GM21360 (cell line): ENCODE results near the gene ANK2.
A peak's percentile ranks its signal among the peaks of the same experiment; 100 is the strongest.

Experiments
- ATAC-seq: cut with Tn5 transposase; IDR thresholded peaks from one replicate; pipeline ENCODE4 v1.9.1; 2021; ENCODE audit warnings: mild to moderate bottlenecking, moderate library complexity; ENCODE audit not compliant: unreplicated experiment

ANK2 gene

DNA sequence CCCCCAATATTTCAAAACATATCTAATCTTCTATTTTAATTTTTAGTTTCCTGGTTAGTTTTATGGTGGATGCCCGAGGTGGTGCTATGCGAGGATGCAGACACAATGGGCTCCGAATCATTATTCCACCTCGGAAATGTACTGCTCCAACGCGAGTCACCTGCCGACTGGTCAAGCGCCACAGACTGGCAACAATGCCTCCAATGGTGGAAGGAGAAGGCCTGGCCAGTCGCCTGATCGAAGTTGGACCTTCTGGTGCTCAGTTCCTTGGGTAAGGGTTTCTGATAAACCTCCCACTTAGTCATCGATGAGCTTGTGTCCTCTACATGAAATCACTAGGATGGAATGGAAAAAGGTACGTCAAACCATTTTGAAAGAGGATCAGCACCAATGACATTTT is 280.7 kb downstream of the ANK2 start:
- ATAC-seq = no peak

DNA sequence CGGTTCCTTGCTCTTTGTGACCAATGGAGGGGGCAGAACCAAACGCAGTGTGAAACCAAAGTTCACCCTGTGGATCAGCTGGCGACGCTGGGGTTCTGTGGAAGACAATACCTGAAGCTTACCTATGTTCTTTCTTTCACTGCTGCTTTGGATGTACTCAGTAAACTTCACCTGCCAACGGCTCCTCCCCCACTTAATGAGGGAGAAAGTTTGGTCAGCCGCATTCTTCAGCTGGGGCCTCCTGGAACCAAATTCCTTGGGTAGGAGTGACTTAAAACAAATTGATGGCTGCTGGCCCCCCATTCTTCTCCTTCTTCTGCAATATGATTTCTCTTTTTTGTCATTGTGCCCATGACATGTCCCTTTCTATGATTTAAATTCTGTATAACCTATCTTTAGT is 282.4 kb downstream of the ANK2 start:
- no peak for ATAC-seq

DNA sequence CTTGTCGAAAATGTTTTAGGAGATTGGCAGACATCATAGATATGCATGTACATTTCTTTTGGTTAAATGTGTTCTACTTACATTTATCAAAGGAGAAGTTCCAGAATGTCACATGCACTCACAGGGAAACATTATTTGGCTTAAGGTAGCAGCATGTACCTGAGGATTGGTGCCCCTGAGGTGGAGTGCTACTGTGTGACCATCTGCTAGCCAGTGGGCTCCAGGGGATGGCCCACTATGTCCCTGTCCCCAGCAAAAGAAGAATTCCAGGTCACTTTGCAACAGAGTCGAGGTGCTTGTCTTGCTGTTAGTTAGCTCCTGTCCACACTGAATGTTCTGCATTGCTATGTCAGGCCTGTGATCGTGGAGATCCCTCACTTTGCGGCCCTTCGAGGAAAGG is 283.2 kb downstream of the ANK2 start:
- ATAC-seq = no peak

DNA sequence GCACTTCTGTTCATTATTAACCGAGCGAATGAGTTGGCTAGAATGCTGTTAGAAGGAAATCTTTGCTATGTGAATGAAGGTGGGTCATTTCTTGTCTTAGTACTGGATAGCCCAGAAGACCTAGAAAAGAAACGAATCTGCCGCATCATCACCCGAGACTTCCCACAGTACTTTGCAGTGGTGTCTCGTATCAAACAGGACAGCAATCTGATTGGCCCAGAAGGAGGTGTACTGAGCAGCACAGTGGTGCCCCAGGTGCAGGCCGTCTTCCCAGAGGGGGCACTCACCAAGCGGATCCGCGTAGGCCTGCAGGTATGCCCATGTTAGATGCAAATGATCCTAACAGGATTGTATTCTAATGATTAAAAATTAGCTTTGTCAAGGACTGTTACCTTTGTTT is 286.3 kb downstream of the ANK2 start:
- no peak for ATAC-seq

DNA sequence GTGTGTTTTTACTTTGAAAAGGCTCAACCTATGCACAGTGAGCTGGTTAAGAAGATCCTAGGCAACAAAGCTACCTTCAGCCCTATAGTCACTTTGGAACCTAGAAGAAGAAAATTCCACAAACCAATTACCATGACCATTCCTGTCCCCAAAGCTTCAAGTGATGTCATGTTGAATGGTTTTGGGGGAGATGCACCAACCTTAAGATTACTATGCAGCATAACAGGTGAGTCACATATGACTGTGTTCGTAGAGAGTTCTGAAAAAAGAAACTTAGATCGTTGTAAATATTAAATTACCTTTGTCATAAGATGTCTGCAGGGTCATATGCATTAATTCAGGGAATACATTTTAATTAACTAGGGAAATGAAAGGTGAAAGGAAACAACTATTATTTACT is 287.1 kb downstream of the ANK2 start:
- ATAC-seq = no peak

DNA sequence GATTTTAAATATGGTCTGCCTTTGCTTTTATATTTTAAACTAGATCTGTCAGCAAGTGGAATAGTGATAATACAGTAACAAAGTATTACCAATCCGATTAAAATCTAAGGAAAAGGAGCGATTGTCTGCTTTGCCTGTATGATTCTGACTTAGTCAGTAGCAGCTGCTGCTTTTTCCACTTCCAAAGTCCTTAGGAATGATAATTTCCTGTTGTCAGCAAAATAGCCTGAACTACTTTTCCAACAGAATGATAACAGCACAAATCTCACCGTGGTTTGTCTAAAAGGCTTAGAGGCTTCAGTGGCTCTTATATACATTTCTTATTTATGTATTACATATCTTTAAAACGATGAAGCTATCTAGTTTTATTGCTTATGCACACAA is 290.0 kb downstream of the ANK2 start:
- ATAC-seq = no peak

DNA sequence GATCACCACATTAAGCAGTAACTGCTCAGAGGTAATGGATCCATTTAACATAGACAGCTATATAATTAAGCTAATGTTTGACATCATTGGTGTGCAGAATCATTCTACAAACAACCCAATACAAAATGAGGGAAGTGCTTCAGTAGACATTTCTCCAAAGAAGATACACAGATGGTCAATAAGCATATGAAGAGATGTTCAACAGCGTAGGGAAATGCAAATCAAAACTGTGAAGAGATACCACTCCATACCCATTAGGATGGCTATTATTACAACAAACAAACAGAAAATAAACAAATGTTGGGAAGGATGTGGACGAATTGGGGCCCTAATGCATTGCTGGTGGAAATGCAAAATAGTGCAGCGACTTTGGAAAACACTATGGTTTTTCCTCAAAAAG is 294.6 kb downstream of the ANK2 start:
- ATAC-seq = no peak

DNA sequence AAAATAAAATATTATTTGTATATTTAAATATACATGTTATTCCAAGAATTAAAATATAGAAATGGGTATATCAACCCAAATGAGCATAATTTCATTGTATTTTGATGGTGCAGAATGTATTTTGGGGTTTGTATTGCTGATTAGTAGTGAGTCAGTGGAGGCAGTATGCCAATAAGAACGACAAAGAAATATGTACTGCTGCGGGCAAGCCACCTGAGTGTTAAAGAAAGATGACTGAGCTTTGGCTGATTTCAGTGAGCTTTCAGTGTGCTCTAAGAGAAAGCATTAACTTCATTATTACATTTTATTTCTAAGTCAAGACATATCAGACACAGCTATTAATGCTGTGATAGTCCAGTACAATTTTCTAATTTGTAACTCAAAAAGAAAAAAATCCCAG is 297.8 kb downstream of the ANK2 start:
- ATAC-seq = no peak

DNA sequence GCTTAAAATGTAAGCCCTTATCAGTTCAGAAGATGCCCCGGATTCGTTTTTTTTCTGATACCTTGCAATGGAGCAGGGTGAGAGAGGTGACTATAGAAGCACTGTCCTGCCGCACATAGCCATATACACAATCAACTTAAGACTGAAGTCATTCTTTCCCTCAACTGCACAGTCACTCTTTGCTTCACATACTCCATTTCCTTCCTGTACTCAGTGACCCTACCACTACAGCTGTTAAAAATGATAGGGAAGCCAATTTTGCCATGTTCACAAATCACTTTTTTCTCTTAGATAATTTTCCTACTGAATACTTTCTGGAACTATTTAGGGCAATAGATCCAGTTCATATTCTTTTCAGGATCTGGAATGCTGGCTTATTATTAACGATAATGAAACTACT is 300.0 kb downstream of the ANK2 start:
- no peak for ATAC-seq

DNA sequence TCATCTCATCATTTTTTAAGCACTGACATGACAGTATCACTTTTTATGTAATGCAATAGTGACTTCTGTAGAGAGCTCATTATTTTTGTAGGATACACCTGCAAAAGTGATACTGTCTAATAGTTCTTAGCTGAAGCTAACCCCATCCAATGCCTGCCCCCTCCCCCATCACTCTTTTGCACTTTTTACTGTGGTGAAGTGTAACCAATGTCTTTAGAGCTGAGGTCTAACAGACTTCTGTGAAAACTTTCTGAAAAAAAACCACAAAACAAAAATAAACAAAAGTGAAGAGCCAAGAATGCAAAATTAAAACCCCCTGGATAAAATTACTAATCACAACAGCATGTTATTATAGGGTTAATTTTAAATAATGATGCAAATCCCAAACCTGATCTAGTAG is 301.1 kb downstream of the ANK2 start:
- ATAC-seq = no peak

DNA sequence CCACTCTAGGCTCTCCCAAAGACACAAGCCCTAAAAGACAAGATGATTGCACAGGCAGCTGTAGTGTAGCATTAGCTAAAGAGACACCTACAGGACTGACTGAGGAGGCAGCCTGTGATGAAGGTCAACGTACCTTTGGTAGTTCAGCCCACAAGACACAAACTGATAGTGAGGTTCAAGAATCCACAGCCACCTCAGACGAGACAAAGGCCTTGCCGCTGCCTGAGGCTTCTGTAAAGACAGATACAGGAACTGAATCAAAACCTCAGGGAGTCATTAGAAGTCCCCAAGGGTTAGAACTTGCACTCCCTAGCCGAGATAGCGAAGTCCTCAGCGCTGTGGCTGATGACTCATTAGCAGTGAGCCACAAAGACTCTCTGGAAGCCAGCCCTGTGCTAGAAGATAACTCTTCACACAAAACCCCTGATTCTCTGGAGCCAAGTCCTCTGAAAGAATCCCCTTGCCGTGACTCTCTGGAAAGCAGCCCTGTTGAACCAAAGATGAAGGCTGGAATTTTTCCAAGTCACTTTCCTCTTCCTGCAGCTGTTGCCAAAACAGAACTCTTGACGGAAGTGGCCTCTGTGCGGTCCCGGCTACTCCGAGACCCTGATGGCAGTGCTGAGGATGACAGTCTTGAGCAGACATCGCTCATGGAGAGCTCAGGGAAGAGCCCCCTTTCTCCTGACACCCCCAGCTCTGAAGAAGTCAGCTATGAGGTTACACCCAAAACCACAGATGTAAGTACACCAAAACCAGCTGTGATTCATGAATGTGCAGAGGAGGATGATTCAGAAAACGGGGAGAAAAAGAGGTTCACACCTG is 306.3 kb downstream of the ANK2 start:
- peak; percentile 96 for ATAC-seq

DNA sequence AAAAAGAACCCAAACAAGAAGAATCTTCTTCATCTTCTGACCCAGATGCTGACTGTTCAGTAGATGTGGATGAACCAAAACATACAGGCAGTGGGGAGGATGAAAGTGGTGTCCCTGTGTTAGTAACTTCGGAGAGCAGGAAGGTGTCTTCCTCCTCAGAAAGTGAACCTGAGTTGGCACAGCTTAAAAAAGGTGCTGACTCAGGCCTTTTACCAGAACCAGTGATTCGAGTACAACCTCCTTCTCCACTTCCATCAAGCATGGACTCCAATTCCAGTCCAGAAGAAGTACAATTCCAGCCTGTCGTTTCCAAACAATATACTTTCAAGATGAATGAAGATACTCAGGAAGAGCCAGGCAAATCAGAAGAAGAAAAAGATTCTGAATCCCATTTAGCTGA is 307.0 kb downstream of the ANK2 start:
- ATAC-seq = no peak

DNA sequence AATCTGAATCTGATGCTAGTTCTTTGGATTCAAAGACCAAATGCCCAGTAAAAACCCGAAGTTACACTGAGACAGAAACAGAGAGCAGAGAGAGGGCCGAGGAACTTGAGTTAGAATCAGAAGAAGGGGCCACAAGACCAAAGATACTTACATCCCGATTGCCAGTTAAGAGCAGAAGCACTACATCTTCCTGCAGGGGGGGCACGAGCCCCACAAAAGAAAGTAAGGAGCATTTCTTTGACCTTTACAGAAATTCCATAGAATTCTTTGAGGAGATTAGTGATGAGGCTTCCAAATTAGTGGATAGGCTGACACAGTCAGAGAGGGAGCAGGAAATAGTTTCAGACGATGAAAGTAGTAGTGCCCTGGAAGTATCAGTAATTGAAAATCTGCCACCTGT is 309.3 kb downstream of the ANK2 start:
- ATAC-seq = no peak

DNA sequence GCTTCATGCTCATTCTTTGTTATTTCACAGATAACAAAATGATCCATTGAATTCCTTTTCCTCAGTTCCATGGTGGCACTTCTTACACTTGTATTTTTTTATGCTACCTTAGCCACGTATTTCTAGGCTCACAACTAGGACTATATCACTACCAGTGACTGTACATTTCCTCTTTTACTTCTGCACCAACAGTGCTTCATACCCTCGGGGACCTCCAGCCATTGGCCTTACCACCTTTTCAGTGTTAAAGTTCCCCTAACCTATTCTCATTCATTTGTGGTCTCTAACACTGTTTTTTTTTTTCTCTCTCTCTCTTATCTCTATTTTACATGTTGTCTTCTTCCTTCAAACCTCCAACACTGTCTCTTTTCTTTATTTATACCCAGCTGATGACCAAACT is 315.9 kb downstream of the ANK2 start:
- ATAC-seq = no peak

DNA sequence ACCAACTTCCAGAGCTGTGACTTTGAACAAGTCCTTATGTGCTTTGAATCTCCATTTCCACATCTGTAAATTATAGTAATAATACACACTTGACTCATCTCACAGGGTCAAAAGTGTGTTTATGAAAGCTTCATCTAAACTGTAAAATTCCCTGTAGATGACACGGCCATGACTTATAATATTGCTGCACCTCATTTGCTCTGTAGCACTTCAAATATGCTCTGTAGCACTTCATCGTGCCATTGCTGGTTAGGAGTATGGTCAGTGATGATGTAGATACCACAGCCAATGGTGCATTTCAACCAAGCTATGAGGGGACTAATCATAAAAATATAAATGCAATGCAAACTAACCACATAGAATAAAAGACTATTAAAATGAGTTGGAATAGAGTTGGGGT is 318.6 kb downstream of the ANK2 start:
- ATAC-seq = no peak

DNA sequence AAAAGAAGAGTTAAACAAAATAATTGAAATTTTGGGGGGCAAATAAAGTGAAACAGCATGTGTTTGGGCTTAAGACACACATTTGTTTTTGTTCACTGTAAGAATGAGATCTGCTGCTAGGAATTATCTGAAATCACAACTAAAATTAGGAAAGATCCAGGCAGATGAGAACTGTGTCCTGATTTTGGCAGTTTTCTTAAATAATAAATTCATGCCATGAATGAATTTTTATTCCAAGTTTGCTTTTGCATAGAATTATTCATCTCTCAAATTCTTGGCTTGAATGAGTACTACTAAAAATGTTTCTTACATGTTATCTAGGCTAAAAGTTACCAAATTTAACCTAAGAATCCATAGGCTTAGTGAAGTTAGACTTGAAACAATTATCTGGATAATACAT is 321.7 kb downstream of the ANK2 start:
- ATAC-seq = no peak

DNA sequence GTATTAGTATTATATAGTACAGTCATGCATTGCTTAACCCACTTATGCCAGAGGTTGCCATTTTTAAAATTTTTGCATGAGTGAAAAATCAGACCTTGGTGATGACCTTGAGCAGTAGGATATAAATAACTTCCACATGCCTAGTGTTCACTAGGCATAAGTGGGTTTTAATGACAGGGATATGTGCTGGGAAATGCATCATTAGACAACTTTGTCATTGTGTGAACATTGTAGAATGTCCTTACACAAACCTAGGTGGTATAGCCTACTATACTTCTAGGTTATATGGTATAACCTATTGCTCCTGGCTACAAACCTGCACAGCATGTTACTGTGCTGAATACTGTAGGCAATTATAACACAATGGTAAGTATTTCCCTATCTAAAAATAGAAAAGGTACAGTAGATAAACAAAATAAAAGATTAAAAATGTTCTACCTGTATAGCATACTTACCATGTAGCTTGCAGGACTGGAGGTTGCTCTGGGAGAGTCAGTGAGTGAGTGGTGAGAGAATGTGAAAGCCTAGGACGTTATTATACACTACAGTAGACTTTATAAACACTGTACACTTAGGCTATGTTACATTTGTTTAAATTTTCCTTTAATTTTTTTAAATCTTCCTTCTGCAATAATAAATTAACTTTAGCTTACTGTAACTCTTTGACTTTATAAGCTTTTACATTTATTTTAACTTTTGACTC is 326.7 kb downstream of the ANK2 start:
- no peak for ATAC-seq

DNA sequence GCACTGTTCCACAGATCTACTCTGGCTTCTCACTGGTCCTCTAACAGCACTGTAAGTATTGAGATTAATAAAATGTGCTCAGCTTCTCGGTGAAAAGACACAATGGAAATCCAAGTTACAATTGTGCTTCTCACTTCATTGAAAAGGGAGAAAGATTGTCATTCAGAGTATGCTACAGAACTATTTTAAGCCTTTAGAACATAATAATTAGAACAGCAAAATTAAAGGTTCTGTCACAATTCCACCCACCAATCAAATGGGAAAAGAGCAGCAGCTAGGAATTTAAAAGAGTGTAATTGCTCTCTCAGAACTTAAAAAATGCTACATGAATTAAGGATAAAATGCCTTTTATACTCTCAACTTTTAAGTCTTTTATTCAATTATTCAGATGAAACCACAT is 329.4 kb downstream of the ANK2 start:
- no peak for ATAC-seq

DNA sequence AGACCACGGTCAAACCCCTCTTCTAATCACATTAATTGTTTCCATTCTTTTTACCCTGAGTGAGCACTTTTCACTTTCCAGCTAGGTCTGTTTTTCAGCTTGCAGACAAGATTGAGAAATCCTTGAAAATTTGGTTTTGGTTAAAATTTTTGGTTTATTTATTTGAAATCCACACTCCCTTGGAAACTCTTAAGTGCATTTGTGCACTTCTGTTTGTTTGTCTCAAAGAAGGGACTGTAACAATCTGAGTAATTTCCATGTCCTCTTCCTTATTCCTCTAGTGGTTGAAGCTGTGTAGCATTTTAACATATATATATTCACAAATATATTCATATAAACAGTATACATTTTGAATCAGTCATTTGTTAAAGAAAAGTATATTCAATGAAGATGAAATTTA is 333.3 kb downstream of the ANK2 start:
- no peak for ATAC-seq

DNA sequence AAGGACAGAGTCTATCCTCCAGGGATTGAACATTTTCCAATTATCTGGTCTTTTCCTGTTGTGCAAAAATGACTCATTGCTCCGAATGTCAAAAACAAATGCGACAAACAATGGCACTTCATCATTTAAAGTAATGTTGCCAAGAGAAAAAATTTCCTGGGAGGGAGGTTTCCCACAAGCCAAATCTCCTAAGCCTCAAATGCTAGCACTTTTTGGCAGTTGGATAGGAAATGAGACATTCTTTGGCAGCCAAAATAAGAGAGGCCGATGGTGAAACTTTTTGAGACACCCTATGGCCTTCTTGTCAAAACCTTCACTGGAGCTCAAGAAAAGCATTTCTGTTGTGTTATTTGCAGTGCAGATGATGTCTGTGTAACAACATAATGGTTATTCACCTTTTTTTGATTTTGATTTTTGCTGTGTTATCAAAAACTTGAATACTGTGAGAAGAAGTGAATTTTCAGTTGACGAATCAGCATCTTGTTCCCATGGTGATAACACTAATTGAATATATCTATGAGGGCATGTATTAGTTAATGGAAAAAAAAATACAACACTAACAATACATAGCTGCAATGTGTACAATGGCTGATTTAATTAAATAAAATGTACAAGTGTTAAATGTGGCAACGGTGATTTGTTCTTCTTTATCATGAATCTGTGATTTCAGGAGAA is 333.8 kb downstream of the ANK2 start:
- no peak for ATAC-seq

DNA sequence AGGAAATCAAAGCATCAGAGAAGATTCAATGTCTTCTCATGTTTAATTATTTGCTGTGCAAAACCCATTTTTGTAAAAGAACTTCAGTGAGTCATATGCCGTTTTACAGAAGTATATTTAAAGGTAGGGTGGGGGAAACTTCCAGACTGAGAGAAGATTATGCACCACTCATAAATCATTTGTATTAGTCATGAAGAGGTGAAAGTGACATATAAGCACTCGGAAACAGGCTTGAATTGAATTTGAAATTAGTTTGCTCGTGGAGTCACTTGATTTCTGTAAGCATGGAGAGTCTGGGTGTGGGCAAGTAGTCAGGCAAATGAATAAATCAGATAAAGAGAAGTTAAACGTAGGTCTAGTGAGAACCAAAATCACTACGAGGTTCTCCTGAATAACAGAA is 335.1 kb downstream of the ANK2 start:
- ATAC-seq = no peak

DNA sequence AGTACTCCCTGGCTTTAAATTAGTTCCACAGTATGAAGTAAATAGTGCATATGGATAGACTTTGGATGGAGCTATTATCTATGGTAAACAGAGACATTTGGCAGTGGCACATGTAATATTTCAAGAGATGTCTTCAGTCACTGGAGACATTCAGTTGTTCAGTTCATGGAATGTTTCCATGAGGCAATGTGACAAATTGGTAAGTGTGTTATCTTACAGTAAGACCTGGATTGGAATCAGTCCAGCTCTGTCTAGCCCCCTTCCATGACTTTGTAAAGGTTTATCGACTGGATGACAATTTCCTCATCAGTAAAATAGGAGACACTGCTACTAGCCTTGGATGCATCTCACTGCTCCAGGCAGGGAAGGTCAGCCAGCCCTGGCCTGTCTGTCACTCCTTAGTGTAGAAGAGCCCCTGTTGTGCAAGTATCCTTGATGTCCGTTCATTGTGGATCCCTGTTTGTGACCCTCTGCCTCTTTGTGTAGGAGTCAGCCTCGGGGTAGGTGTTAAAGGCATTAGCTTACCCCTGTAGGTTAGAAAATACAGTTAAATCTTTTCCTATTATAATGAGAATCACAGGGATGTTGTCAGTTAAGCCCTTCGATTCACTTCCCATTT is 335.9 kb downstream of the ANK2 start:
- no peak for ATAC-seq
